Neural progenitor cell (in vitro differentiated cells): Measurements from ENCODE around the gene SLC2A10.

Source experiments
- EZH2 ChIP-seq: fragments of 200-600 bp; sonication (generic); IDR thresholded peaks from 2 replicates; pipeline ENCODE4 v1.6.1; 2017; ENCODE audit warnings: antibody characterized with exemption, mild to moderate bottlenecking, moderate library complexity
- EZH2phosphoT487 ChIP-seq: fragments of 200-600 bp; sonication (generic); IDR thresholded peaks from 2 replicates; pipeline ENCODE4 v1.6.1; 2017; ENCODE audit warnings: antibody characterized with exemption
- TF ChIP-seq, protein P1 (sequence below): fragments of 200-600 bp; sonication (generic); IDR thresholded peaks from 2 replicates; pipeline ENCODE4 v1.5.1; 2017; ENCODE audit warnings: antibody characterized with exemption, mild to moderate bottlenecking

DNA sequence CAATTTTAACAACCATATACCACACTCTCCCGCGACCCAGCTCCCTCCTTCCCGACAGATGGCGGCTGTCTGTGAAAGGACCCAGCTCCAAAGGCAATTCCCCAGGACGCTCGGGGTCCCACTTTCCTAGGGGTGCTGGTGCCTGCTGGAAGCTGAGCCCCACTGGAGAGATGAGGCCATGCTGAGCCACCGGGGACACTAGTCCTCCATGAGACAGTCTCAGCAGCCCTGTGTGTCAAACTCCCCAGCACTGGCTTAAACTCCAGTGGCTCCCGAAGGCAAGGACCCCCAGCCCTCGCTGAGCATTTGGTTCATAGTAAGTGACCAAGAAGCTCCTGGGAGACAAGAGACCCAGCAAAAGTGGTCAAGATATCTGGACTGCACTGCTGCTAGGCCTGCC is 52.1 kb downstream of the SLC2A10 start:
- TF ChIP-seq, protein P1, sequence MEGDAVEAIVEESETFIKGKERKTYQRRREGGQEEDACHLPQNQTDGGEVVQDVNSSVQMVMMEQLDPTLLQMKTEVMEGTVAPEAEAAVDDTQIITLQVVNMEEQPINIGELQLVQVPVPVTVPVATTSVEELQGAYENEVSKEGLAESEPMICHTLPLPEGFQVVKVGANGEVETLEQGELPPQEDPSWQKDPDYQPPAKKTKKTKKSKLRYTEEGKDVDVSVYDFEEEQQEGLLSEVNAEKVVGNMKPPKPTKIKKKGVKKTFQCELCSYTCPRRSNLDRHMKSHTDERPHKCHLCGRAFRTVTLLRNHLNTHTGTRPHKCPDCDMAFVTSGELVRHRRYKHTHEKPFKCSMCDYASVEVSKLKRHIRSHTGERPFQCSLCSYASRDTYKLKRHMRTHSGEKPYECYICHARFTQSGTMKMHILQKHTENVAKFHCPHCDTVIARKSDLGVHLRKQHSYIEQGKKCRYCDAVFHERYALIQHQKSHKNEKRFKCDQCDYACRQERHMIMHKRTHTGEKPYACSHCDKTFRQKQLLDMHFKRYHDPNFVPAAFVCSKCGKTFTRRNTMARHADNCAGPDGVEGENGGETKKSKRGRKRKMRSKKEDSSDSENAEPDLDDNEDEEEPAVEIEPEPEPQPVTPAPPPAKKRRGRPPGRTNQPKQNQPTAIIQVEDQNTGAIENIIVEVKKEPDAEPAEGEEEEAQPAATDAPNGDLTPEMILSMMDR, result no peak
- TF ChIP-seq EZH2 (no peak), EZH2phosphoT487 (no peak)
